ENCODE results near the gene PTPRN2.

DNA sequence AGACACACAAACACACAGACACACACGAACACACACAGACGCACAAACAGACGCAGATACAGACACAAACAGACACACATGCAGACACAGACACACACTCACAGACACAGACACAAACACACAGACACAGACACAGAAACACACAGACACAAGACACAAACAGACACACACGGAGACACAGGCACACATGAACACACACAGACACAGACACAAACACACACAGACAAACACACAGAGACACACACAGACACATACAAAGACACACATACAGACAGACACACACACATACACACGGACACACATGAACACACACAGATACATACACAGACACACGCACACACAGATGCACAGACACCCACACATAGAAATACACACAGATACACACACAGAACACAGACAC lies 815.9 kb downstream of the PTPRN2 start:
- TF ChIP-seq ELF4 (IDR thresholded peaks at IDR 0.05): no peak
- TF ChIP-seq SP1 (IDR thresholded peaks at IDR 0.05): no peak
- TF ChIP-seq FOXM1 (IDR thresholded peaks at IDR 0.05; ENCODE audit: borderline replicate concordance): no peak
- no peak for TF ChIP-seq FOXA1 (IDR thresholded peaks at IDR 0.05)
- TF ChIP-seq TARDBP (IDR thresholded peaks at IDR 0.05): peak; percentile 33; the same call in 1 of the 2 replicates
- TF ChIP-seq CTBP1 (IDR thresholded peaks at IDR 0.05; ENCODE audit: borderline replicate concordance): no peak; the same call in 1 of the 2 replicates
- TF ChIP-seq L3MBTL2 (conservative IDR thresholded peaks at IDR 0.05): no peak
